Measurements from ENCODE around the gene CCNB2. TPM values are rescaled to one million over a fixed set of nuclear protein-coding genes. Genes with fewer than 3 reads are reported as not detected.
"Not testable (repeated sequence)": the region's sequence is repeated elsewhere in the genome, so short reads cannot be mapped to it uniquely, and the experiment has no call there.

CCNB2 gene
- total and polyA plus RNA-seq, 9 of the 15 experiments (the other 6 are each of a cell fraction or from before 2014, with no cell fraction given), result 84.8 to 266 (median 124) TPM

DNA sequence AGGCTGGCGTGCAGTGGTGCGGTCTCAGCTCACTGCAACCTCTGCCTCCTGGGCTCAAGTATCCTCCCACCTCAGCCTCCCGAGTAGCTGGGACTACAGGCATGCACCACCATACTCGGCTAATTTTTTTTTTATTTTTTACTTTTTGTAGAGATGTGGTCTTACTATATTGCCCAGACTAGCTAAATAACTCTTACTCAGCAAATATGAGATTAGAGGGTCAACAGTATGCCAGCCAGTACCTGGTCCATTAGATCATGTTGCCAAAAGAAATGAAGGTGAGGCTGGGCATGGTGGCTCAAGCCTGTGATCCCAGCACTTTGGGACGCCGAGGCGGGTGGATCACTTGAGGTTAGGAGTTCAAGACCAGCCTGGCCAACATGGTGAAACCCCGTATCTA is 57.1 kb downstream of the CCNB2 start:
- ATAC-seq; H3K79me2 ChIP-seq (ENCODE audit: control insufficient read depth, insufficient read depth, low read length); DNase-seq (ENCODE audit: extremely low read depth in 1 of 4, low spot score in 3 of 4); intact Hi-C loops (cut with micrococcal nuclease); in situ Hi-C loops (cut with MboI); H4K20me1 ChIP-seq (replicated peaks; ENCODE audit: control insufficient read depth, insufficient read depth, low read length); H3K27ac ChIP-seq (ENCODE audit: extremely low read depth, low read depth, low read length); H3K9ac ChIP-seq (ENCODE audit: insufficient read depth in 1 of 2, low read depth in 2 of 2, low read length in 2 of 2); H3K4me1 ChIP-seq (replicated peaks in 1 of 2; ENCODE audit: control insufficient read depth in 2 of 2, insufficient read depth in 2 of 2, low read length in 2 of 2); H3K4me3 ChIP-seq; H3K36me3 ChIP-seq (ENCODE audit: control insufficient read depth, insufficient read depth, low read length); FAIRE-seq; H2AFZ ChIP-seq (ENCODE audit: low read depth, low read length); H3K9me3 ChIP-seq (replicated peaks; ENCODE audit: control insufficient read depth, insufficient read depth, low read depth, low read length); H3K4me2 ChIP-seq (ENCODE audit: insufficient read depth, low read length); BruUV-seq (replicated peaks); H3K9me1 ChIP-seq (ENCODE audit: control insufficient read depth, insufficient read depth, low read length): not testable (repeated sequence)
- ChIA-PET POLR2A (interaction anchor here (1.9 kb wide), 1 partner anchor 10 kb away, joined by 4 read pairs; no protein-coding TSS in a partner anchor), CTCF (ENCODE audit: low intra/inter-chr PET ratio) (interaction anchor here (0.9 to 2.0 kb wide), 2 partner anchors 331 to 367 kb away, joined by 6 to 22 read pairs; no protein-coding TSS in a partner anchor)
- 2% methylated on average over 8 of the region's 8 CpGs for WGBS (ENCODE audit: insufficient coverage, low coverage, missing lambda C conversion rate)
- TF ChIP-seq C11orf30 (IDR thresholded peaks at IDR 0.05; ENCODE audit: low read depth), result peak; percentile 83
- TF ChIP-seq MAFG (tag; conservative IDR thresholded peaks at IDR 0.05), result peak; percentile 73
- TF ChIP-seq ZNF316 (IDR thresholded peaks at IDR 0.05), result peak; percentile 88
- TF ChIP-seq MAFK (IDR thresholded peaks at IDR 0.05; ENCODE audit: low read length), result peak; percentile 74
- peak; percentile 74 for TF ChIP-seq MAFF (IDR thresholded peaks at IDR 0.05; ENCODE audit: low read length)
- peaks cover 14 to 46% of the 10 kb centered on the region in 2 experiments; a peak in 4 of 5 replicates for H3K27me3 ChIP-seq (ENCODE audit: control insufficient read depth in 2 of 2, insufficient read depth in 2 of 2, low read length in 2 of 2)

DNA sequence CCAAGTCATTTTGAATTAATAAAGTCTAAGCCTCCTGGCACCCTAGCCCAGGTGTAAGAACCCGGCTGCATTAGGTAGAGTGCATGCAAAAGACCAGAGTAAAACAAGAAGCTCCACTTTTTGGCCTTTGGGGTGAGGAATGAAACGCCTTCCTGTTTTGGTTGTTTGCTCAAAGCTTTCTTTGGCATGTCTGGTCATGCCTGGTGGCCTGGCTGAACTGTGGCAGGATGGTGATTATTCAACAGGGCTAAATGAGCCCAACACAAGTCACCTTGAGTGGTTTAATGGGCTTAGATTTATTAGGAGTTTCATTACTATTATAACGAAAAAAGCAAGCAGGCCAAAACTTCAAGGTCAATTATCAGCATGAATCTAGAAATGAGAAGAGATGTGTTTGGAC is 60.8 kb downstream of the CCNB2 start:
- no peaks in the 10 kb centered on the region for H3K36me3 ChIP-seq (ENCODE audit: control insufficient read depth, insufficient read depth, low read length)
- no peak overlapping the region for H3K4me2 ChIP-seq (ENCODE audit: insufficient read depth, low read length)
- TF ChIP-seq SMARCC2 (IDR thresholded peaks at IDR 0.05; ENCODE audit: low read depth), result no peak
- TF ChIP-seq, protein P1, sequence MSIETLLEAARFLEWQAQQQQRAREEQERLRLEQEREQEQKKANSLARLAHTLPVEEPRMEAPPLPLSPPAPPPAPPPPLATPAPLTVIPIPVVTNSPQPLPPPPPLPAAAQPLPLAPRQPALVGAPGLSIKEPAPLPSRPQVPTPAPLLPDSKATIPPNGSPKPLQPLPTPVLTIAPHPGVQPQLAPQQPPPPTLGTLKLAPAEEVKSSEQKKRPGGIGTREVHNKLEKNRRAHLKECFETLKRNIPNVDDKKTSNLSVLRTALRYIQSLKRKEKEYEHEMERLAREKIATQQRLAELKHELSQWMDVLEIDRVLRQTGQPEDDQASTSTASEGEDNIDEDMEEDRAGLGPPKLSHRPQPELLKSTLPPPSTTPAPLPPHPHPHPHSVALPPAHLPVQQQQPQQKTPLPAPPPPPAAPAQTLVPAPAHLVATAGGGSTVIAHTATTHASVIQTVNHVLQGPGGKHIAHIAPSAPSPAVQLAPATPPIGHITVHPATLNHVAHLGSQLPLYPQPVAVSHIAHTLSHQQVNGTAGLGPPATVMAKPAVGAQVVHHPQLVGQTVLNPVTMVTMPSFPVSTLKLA (conservative IDR thresholded peaks at IDR 0.05), result no peak
- TF ChIP-seq, protein P2, sequence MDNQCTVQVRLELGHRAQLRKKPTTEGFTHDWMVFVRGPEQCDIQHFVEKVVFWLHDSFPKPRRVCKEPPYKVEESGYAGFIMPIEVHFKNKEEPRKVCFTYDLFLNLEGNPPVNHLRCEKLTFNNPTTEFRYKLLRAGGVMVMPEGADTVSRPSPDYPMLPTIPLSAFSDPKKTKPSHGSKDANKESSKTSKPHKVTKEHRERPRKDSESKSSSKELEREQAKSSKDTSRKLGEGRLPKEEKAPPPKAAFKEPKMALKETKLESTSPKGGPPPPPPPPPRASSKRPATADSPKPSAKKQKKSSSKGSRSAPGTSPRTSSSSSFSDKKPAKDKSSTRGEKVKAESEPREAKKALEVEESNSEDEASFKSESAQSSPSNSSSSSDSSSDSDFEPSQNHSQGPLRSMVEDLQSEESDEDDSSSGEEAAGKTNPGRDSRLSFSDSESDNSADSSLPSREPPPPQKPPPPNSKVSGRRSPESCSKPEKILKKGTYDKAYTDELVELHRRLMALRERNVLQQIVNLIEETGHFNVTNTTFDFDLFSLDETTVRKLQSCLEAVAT (IDR thresholded peaks at IDR 0.05), result no peak
- TF ChIP-seq DIDO1 (tag; IDR thresholded peaks at IDR 0.05; ENCODE audit: low read depth), result no peak
- TF ChIP-seq TEAD4 (IDR thresholded peaks at IDR 0.05; ENCODE audit: low read length), result no peak
- TF ChIP-seq TEAD4 (CRISPR knock-in tag; IDR thresholded peaks at IDR 0.05; ENCODE audit: borderline replicate concordance), result no peak
- no peak for TF ChIP-seq SMAD1 (IDR thresholded peaks at IDR 0.05; ENCODE audit: low read depth, low read length, partially characterized antibody)
- no peak for TF ChIP-seq HCFC1 (IDR thresholded peaks at IDR 0.05; ENCODE audit: low read depth, low read length)
- no peak for TF ChIP-seq ZNF274 (IDR thresholded peaks at IDR 0.05; ENCODE audit: borderline replicate concordance, low read depth, low read length)
- TF ChIP-seq EP300 (IDR thresholded peaks at IDR 0.05; ENCODE audit: low read length), result no peak

More for the DNA sequence above, 60.8 kb downstream of the CCNB2 start:
- no peaks in the 10 kb centered on the region; the same call in 1 of the 2 replicates for H3K9me3 ChIP-seq (replicated peaks; ENCODE audit: control insufficient read depth, insufficient read depth, low read depth, low read length)
- 0 out of 2 replicates have a peak, but pooled peaks cover 4% of the 10 kb centered on the region for H4K20me1 ChIP-seq (replicated peaks; ENCODE audit: control insufficient read depth, insufficient read depth, low read length)
- H3K27me3 ChIP-seq (ENCODE audit: control insufficient read depth in 2 of 2, insufficient read depth in 2 of 2, low read length in 2 of 2), result peaks cover 13 to 23% of the 10 kb centered on the region in 2 experiments; a peak in 4 of 5 replicates
- intact Hi-C loops (cut with micrococcal nuclease) (no loop called here), in situ Hi-C loops (cut with MboI) (no loop called here)
- ChIA-PET POLR2A (interaction anchor here (0.6 to 1.5 kb wide), 3 partner anchors 17 to 191 kb away, joined by 3 to 4 read pairs (median 4); no protein-coding TSS in a partner anchor), CTCF (ENCODE audit: low intra/inter-chr PET ratio) (no interaction called here)
- no TSS peak for BruUV-seq (replicated peaks)
- no peak overlapping the region for H2AFZ ChIP-seq (ENCODE audit: low read depth, low read length)
- FAIRE-seq (peak; percentile 11), ATAC-seq (no peak), DNase-seq (ENCODE audit: extremely low read depth in 1 of 4, low spot score in 3 of 4) (no peak)
- no peaks in the 10 kb centered on the region for H3K9me1 ChIP-seq (ENCODE audit: control insufficient read depth, insufficient read depth, low read length)
- H3K4me3 ChIP-seq, result no peak overlapping the region
- H3K9ac ChIP-seq (ENCODE audit: insufficient read depth in 1 of 2, low read depth in 2 of 2, low read length in 2 of 2), result no peak overlapping the region
- H3K27ac ChIP-seq (ENCODE audit: extremely low read depth, low read depth, low read length), result no peak overlapping the region
- no peaks in the 10 kb centered on the region for H3K79me2 ChIP-seq (ENCODE audit: control insufficient read depth, insufficient read depth, low read length)
- WGBS (ENCODE audit: insufficient coverage, low coverage, missing lambda C conversion rate), result 2% methylated on average over 3 of the region's 3 CpGs
- H3K4me1 ChIP-seq (replicated peaks in 1 of 2; ENCODE audit: control insufficient read depth in 2 of 2, insufficient read depth in 2 of 2, low read length in 2 of 2), result peaks cover 0 to 8% of the 10 kb centered on the region in 2 experiments; a peak in 2 of 5 replicates
